HG03442 (cell line): Measurements from ENCODE around the gene C1orf21.

Experiments
- ATAC-seq: cut with Tn5 transposase; IDR thresholded peaks from one replicate; pipeline ENCODE4 v1.9.1; 2021; ENCODE audit warnings: mild to moderate bottlenecking, moderate library complexity; ENCODE audit not compliant: unreplicated experiment

Gene C1orf21

GRCh38 chr1:184648160-184648855 lies 261.5 kb downstream of the C1orf21 start:
- ATAC-seq = no peak

- ATAC-seq = no peak
Measured at GRCh38 chr1:184648856-184649201, 262.0 kb downstream of the C1orf21 start.

- peak; percentile 94 for ATAC-seq
Measured at GRCh38 chr1:184649451-184649888, 262.6 kb downstream of the C1orf21 start.

GRCh38 chr1:184650177-184650866 lies 263.5 kb downstream of the C1orf21 start:
- ATAC-seq = no peak

GRCh38 chr1:184655185-184655584 lies 268.4 kb downstream of the C1orf21 start:
- no peak for ATAC-seq

- no peak for ATAC-seq
Measured at GRCh38 chr1:184656221-184656620, 269.4 kb downstream of the C1orf21 start.

GRCh38 chr1:184658055-184658454 lies 271.2 kb downstream of the C1orf21 start:
- ATAC-seq = no peak

- no peak for ATAC-seq
Measured at GRCh38 chr1:184660462-184661191, 273.8 kb downstream of the C1orf21 start.

GRCh38 chr1:184661801-184662200 lies 275.0 kb downstream of the C1orf21 start:
- no peak for ATAC-seq

GRCh38 chr1:184664042-184664660 lies 277.3 kb downstream of the C1orf21 start:
- ATAC-seq = peak; percentile 79

GRCh38 chr1:184664661-184665060 lies 277.8 kb downstream of the C1orf21 start:
- ATAC-seq = no peak

GRCh38 chr1:184665360-184665759 lies 278.5 kb downstream of the C1orf21 start:
- ATAC-seq = no peak

GRCh38 chr1:184669391-184669790 lies 282.6 kb downstream of the C1orf21 start:
- ATAC-seq = no peak

GRCh38 chr1:184672013-184672726 lies 285.3 kb downstream of the C1orf21 start:
- no peak for ATAC-seq

- no peak for ATAC-seq
Measured at GRCh38 chr1:184673305-184673704, 286.5 kb downstream of the C1orf21 start.

- no peak for ATAC-seq
Measured at GRCh38 chr1:184677344-184677743, 290.5 kb downstream of the C1orf21 start.
